HEK293 (cell line): Measurements from ENCODE around the gene TMEM203.
A peak's percentile ranks its signal among the peaks of the same experiment; 100 is the strongest.

Experiments
- CTCF ChIA-PET: fragments of 350-600 bp; formaldehyde crosslinking; extraction: SDS; loops from one replicate; lab custom pipeline; 2021; ENCODE audit warnings: antibody characterized with exemption; lab: Yijun Ruan, JAX
- POLR2A ChIA-PET: fragments of 300-600 bp; formaldehyde crosslinking; extraction: SDS; loops from one replicate; lab custom pipeline; 2020; ENCODE audit warnings: antibody characterized with exemption, inconsistent platforms; lab: Yijun Ruan, JAX
- H3K27ac ChIP-seq: fragments of 200-500 bp; sonication (Bioruptor generic); 2 replicates; pipeline ENCODE4 v1.5.1; 2014; ENCODE audit warnings: low read depth, low read length, control low read depth, inconsistent platforms; ENCODE audit errors: extremely low read depth
- H3K36me3 ChIP-seq, 2 experiments: fragments of 200-500 bp in 1 of 2; sonication (Bioruptor generic) in 1 of 2; 1 replicate in 1 of 2; 2 replicates in 1 of 2; pipeline ENCODE4 v1.5.1; 2014 to 2017; ENCODE audit warnings: inconsistent platforms in 2 of 2, low read length in 2 of 2; ENCODE audit not compliant: control insufficient read depth in 2 of 2, insufficient read depth in 1 of 2
- H3K4me1 ChIP-seq: fragments of 200-500 bp; sonication (Bioruptor generic); 2 replicates; pipeline ENCODE4 v1.5.1; 2014; ENCODE audit warnings: mild to moderate bottlenecking, low read length, inconsistent platforms; ENCODE audit not compliant: control insufficient read depth, insufficient read depth
- H3K4me3 ChIP-seq: 2 replicates; pipeline ENCODE4 v1.5.1; 2011; ENCODE audit warnings: low read depth, mild to moderate bottlenecking, control low read depth, low read length, moderate library complexity
- H3K9me3 ChIP-seq: fragments of 200-500 bp; sonication (Bioruptor generic); 2 replicates; pipeline ENCODE4 v1.5.1; 2014; ENCODE audit warnings: low read depth, low read length, inconsistent platforms; ENCODE audit not compliant: control insufficient read depth, insufficient read depth
- AEBP2 ChIP-seq: fragments of 450-650 bp; formaldehyde crosslinking; IDR thresholded peaks from 2 replicates; pipeline ENCODE4 v1.5.1; 2016; ENCODE audit warnings: missing biosample characterization, missing genetic modification characterization, borderline replicate concordance
- GLIS2 ChIP-seq: fragments of 450-650 bp; formaldehyde crosslinking; IDR thresholded peaks from 2 replicates; pipeline ENCODE4 v1.5.1; 2016; ENCODE audit warnings: missing biosample characterization, missing genetic modification characterization
- KLF16 ChIP-seq: fragments of 450-650 bp; formaldehyde crosslinking; IDR thresholded peaks from 2 replicates; pipeline ENCODE4 v1.5.1; 2017; ENCODE audit warnings: missing biosample characterization, missing genetic modification characterization
- PRDM10 ChIP-seq: fragments of 450-650 bp; formaldehyde crosslinking; IDR thresholded peaks from 2 replicates; pipeline ENCODE4 v1.5.1; 2016; ENCODE audit warnings: missing biosample characterization, missing genetic modification characterization
- SCRT2 ChIP-seq: fragments of 450-650 bp; formaldehyde crosslinking; IDR thresholded peaks from 2 replicates; pipeline ENCODE4 v1.5.1; 2016; ENCODE audit warnings: missing biosample characterization, missing genetic modification characterization
- SETDB1 ChIP-seq: IDR thresholded peaks from one replicate; pipeline ENCODE4 v1.6.1; 2017; ENCODE audit warnings: mild to moderate bottlenecking, low read length, moderate library complexity, mixed read lengths; ENCODE audit not compliant: insufficient read length
- TRIM28 ChIP-seq: IDR thresholded peaks from 2 replicates; pipeline ENCODE4 v1.6.1; 2011; ENCODE audit warnings: low read length, control low read depth, borderline replicate concordance
- ZBTB1 ChIP-seq: fragments of 450-650 bp; formaldehyde crosslinking; IDR thresholded peaks from 2 replicates; pipeline ENCODE4 v1.5.1; 2016; ENCODE audit warnings: missing biosample characterization, missing genetic modification characterization
- ZBTB10 ChIP-seq: fragments of 450-650 bp; formaldehyde crosslinking; IDR thresholded peaks from 2 replicates; pipeline ENCODE4 v1.5.1; 2016; ENCODE audit warnings: missing biosample characterization, missing genetic modification characterization
- ZBTB20 ChIP-seq: fragments of 450-650 bp; formaldehyde crosslinking; IDR thresholded peaks from 2 replicates; pipeline ENCODE4 v1.5.1; 2016; ENCODE audit warnings: missing biosample characterization, missing genetic modification characterization
- ZBTB49 ChIP-seq: fragments of 450-650 bp; formaldehyde crosslinking; IDR thresholded peaks from 2 replicates; pipeline ENCODE4 v1.5.1; 2016; ENCODE audit warnings: missing biosample characterization, missing genetic modification characterization, low read depth
- ZBTB7A ChIP-seq: fragments of 450-650 bp; formaldehyde crosslinking; IDR thresholded peaks from 2 replicates; pipeline ENCODE4 v1.5.1; 2016; ENCODE audit warnings: low read depth, missing biosample characterization, missing genetic modification characterization
- ZNF10 ChIP-seq: fragments of 450-650 bp; formaldehyde crosslinking; IDR thresholded peaks from 2 replicates; pipeline ENCODE4 v1.5.1; 2017; ENCODE audit warnings: missing biosample characterization, missing genetic modification characterization
- ZNF114 ChIP-seq: fragments of 450-650 bp; formaldehyde crosslinking; IDR thresholded peaks from 2 replicates; pipeline ENCODE4 v1.5.0; 2017; ENCODE audit warnings: missing biosample characterization, missing genetic modification characterization
- ZNF121 ChIP-seq: fragments of 450-650 bp; formaldehyde crosslinking; IDR thresholded peaks from 2 replicates; pipeline ENCODE4 v1.5.1; 2016; ENCODE audit warnings: missing biosample characterization, missing genetic modification characterization
- ZNF248 ChIP-seq: fragments of 450-650 bp; formaldehyde crosslinking; IDR thresholded peaks from 2 replicates; pipeline ENCODE4 v1.5.1; 2017; ENCODE audit warnings: missing biosample characterization, missing genetic modification characterization
- ZNF366 ChIP-seq: fragments of 450-650 bp; formaldehyde crosslinking; conservative IDR thresholded peaks from 2 replicates; pipeline ENCODE4 v1.5.1; 2016; ENCODE audit warnings: missing biosample characterization, missing genetic modification characterization
- ZNF398 ChIP-seq: fragments of 450-650 bp; formaldehyde crosslinking; IDR thresholded peaks from 2 replicates; pipeline ENCODE4 v1.5.1; 2017; ENCODE audit warnings: missing biosample characterization, missing genetic modification characterization
- ZNF514 ChIP-seq: fragments of 450-650 bp; formaldehyde crosslinking; IDR thresholded peaks from 2 replicates; pipeline ENCODE4 v1.5.1; 2016; ENCODE audit warnings: missing biosample characterization, missing genetic modification characterization
- ZNF571 ChIP-seq: fragments of 450-650 bp; formaldehyde crosslinking; IDR thresholded peaks from 2 replicates; pipeline ENCODE4 v1.5.0; 2017; ENCODE audit warnings: missing biosample characterization, missing genetic modification characterization
- ZNF704 ChIP-seq: fragments of 450-650 bp; formaldehyde crosslinking; IDR thresholded peaks from 2 replicates; pipeline ENCODE4 v1.5.1; 2016; ENCODE audit warnings: missing biosample characterization, missing genetic modification characterization
- ZNF768 ChIP-seq: fragments of 450-650 bp; formaldehyde crosslinking; IDR thresholded peaks from 2 replicates; pipeline ENCODE4 v1.5.1; 2018; ENCODE audit warnings: missing biosample characterization, mild to moderate bottlenecking, missing genetic modification characterization

The TMEM203 gene

GRCh38 chr9:137198902-137199283 lies 6.6 kb downstream of the TMEM203 start (continued):
- TF ChIP-seq ZBTB10 (tag by site-specific recombination), result no peak
- TF ChIP-seq GLIS2, result peak; percentile 47; the same call in 1 of the 2 replicates
- no peak for TF ChIP-seq ZBTB1
- TF ChIP-seq KLF16 (tag by site-specific recombination), result no peak
- no peak for TF ChIP-seq ZNF768 (tag by site-specific recombination)
- TF ChIP-seq ZNF704 (tag by site-specific recombination), result no peak
- no peak for TF ChIP-seq AEBP2
- no peak for TF ChIP-seq ZNF366 (tag by site-specific recombination)
- no peak for TF ChIP-seq ZBTB7A (tag by site-specific recombination)
- no peak for TF ChIP-seq ZBTB49 (tag by site-specific recombination)
- TF ChIP-seq, all 188 proteins: peak for 7

- no peak overlapping the region for H3K27ac ChIP-seq
- H3K9me3 ChIP-seq, result no peaks in the 10 kb centered on the region
- no peak overlapping the region; the same call in 1 of the 2 replicates for H3K4me3 ChIP-seq
- H3K36me3 ChIP-seq, result no peaks in the 10 kb centered on the region
- CTCF ChIA-PET, result interaction anchor here (0.5 to 3.3 kb wide), 6 partner anchors 9 to 440 kb away, joined by 3 to 22 read pairs (median 3); partner anchors contain the start of genes ANAPC2 and SSNA1
- peaks cover 5% of the 10 kb centered on the region; the same call in 1 of the 2 replicates for H3K4me1 ChIP-seq
- POLR2A ChIA-PET, result interaction anchor here (0.6 to 3.4 kb wide), 9 partner anchors 9 to 69 kb away, joined by 3 to 34 read pairs (median 5); partner anchors contain the start of genes ANAPC2, LRRC26, SSNA1 and TUBB4B
- TF ChIP-seq ZNF248 (tag by site-specific recombination) (no peak), ZNF571 (tag by site-specific recombination) (no peak), ZNF10 (tag by site-specific recombination) (no peak), ZBTB20 (0 out of 2 replicates have a peak, but pooled peaks have one; percentile 27), TRIM28 (no peak), ZNF514 (no peak), SETDB1 (no peak), GLIS2 (peak; percentile 8; the same call in 1 of the 2 replicates), PRDM10 (tag by site-specific recombination) (no peak), ZNF114 (no peak), ZNF398 (tag by site-specific recombination) (no peak), ZNF121 (no peak), SCRT2 (tag by site-specific recombination) (no peak)
These were observed 7.2 kb downstream of the TMEM203 start for GRCh38 chr9:137198051-137198901.
